Naive thymus-derived CD4-positive, alpha-beta T cell (primary cell): ENCODE results near the gene ZNF827. TPM values are rescaled to one million over a fixed set of nuclear protein-coding genes. Genes with fewer than 3 reads are reported as not detected.

Source experiments
- ATAC-seq: fragments of 150-1000 bp; cut with Tn5 transposase; 2 replicates; pipeline ENCODE4 v1.10.0; 2021; ENCODE audit warnings: mild to moderate bottlenecking, moderate library complexity
- CTCF ChIA-PET: fragments of 350-600 bp; sonication (Branson Sonifier 250); formaldehyde crosslinking; loops from one replicate; lab custom pipeline; 2021; ENCODE audit warnings: antibody characterized with exemption; lab: Charles Lee
- POLR2A ChIA-PET: fragments of 350-600 bp; sonication (Branson Sonifier 250); formaldehyde crosslinking; loops from one replicate; lab custom pipeline; 2021; ENCODE audit warnings: antibody characterized with exemption, inconsistent platforms; lab: Charles Lee
- DNase-seq, 9 donors: peaks; one replicate each; pipeline versions ENCODE4 v3.0.0 to v3.0.0-alpha.2; 2020 to 2022; ENCODE audit warnings: mixed read lengths in 1 of 9
- H3K27ac ChIP-seq: one replicate; pipeline ENCODE4 v1.7.0; 2013; ENCODE audit warnings: mild to moderate bottlenecking, low read depth, low read length, moderate library complexity
- H3K27me3 ChIP-seq, 2 donors: one replicate each; pipeline ENCODE4 v1.7.0; 2013; ENCODE audit warnings: low read length in 2 of 2, mild to moderate bottlenecking in 2 of 2, moderate library complexity in 2 of 2; ENCODE audit not compliant: control insufficient read depth in 2 of 2, insufficient read depth in 2 of 2
- H3K36me3 ChIP-seq, 3 experiments: 1 replicate in 2 of 3; 2 replicates in 1 of 3; pipeline ENCODE4 v1.7.0; 2013; ENCODE audit warnings: low read length in 3 of 3, mild to moderate bottlenecking in 3 of 3, moderate library complexity in 1 of 3; ENCODE audit not compliant: insufficient read depth in 3 of 3, control insufficient read depth in 2 of 3
- H3K4me1 ChIP-seq, 2 donors: one replicate each; pipeline ENCODE4 v1.7.0; 2013; ENCODE audit warnings: low read length in 2 of 2, mild to moderate bottlenecking in 2 of 2, moderate library complexity in 1 of 2; ENCODE audit not compliant: control insufficient read depth in 2 of 2, insufficient read depth in 2 of 2
- H3K4me3 ChIP-seq: 2 replicates; pipeline ENCODE4 v1.7.0; 2013; ENCODE audit warnings: mild to moderate bottlenecking, low read length
- H3K9me3 ChIP-seq, 3 experiments: 1 replicate in 2 of 3; 2 replicates in 1 of 3; pipeline ENCODE4 v1.7.0; 2013; ENCODE audit warnings: low read length in 3 of 3; ENCODE audit not compliant: control insufficient read depth in 2 of 3
- H3K27ac Mint-ChIP-seq, 9 donors: one replicate each; pipeline ENCODE4 v1.8.0; 2020 to 2022; ENCODE audit warnings: mixed read lengths in 9 of 9, mild to moderate bottlenecking in 8 of 9, moderate library complexity in 5 of 9, inconsistent platforms in 2 of 9
- H3K27me3 Mint-ChIP-seq, 5 donors: one replicate each; pipeline ENCODE4 v1.8.0; 2021 to 2022; ENCODE audit warnings: mixed read lengths in 5 of 5, mild to moderate bottlenecking in 1 of 5
- H3K36me3 Mint-ChIP-seq, 5 donors: one replicate each; pipeline ENCODE4 v1.8.0; 2020 to 2022; ENCODE audit warnings: mixed read lengths in 5 of 5, mild to moderate bottlenecking in 3 of 5, inconsistent platforms in 1 of 5
- H3K4me1 Mint-ChIP-seq, 7 donors: one replicate each; pipeline ENCODE4 v1.8.0; 2020 to 2022; ENCODE audit warnings: mixed read lengths in 7 of 7, mild to moderate bottlenecking in 3 of 7, inconsistent platforms in 1 of 7
- H3K4me3 Mint-ChIP-seq, 10 donors: one replicate each; pipeline ENCODE4 v1.8.0; 2020 to 2022; ENCODE audit warnings: mild to moderate bottlenecking in 10 of 10, mixed read lengths in 10 of 10, moderate library complexity in 6 of 10, inconsistent platforms in 2 of 10
- H3K9me3 Mint-ChIP-seq, 11 donors: one replicate each; pipeline ENCODE4 v1.8.0; 2020 to 2022; ENCODE audit warnings: mixed read lengths in 11 of 11, mild to moderate bottlenecking in 4 of 11, inconsistent platforms in 1 of 11, moderate library complexity in 1 of 11
- intact Hi-C, 2 donors: fragments of 100-400 bp; cut with micrococcal nuclease; formaldehyde crosslinking; loops; one replicate each; pipeline ENCODE4 v1.15.1; 2023
- polyA plus RNA-seq, 2 donors: library from polyadenylated mRNA; unstranded; fragments of 300-500 nt; fragmentation: Illumina TruSeq; gene quantifications; one replicate each; pipeline ENCODE4 v1.2.3, GENCODE V29; 2021
- total RNA-seq, 6 experiments: library from RNA in 5 of 6; stranded (reverse) in 5 of 6; gene quantifications; 1 replicate in 5 of 6; 2 replicates in 1 of 6; pipeline ENCODE4 v1.2.3 and lab custom pipeline; 2021 to 2026

ZNF827 gene
- total and polyA plus RNA-seq, 7 experiments from 2014 or later, result 2.3 to 32.2 (median 21.7) TPM

GRCh38 chr4:145819101-145819852, 119.3 kb downstream of the ZNF827 start:
- H3K4me3 ChIP-seq, result no peak overlapping the region
- Mint-ChIP-seq H3K4me3 (no peak overlapping the region), H3K4me1 (peaks cover 0 to 34% (median 0%) of the 10 kb centered on the region in 7 donors), H3K27ac (no peak overlapping the region), H3K9me3 (peaks cover 0 to under 1% (median 0%) of the 10 kb centered on the region in 11 donors), H3K36me3 (peaks cover 19 to 79% (median 52%) of the 10 kb centered on the region in 5 donors), H3K27me3 (no peaks in the 10 kb centered on the region)
- ATAC-seq, result no peak
- DNase-seq, result no peak
- H3K27ac ChIP-seq, result no peak overlapping the region
- CTCF ChIA-PET, result interaction anchor here (0.6 kb wide), 1 partner anchor 54 kb away, joined by 4 read pairs; no protein-coding TSS in a partner anchor
- H3K36me3 ChIP-seq, result peaks cover 0 to 8% (median 0%) of the 10 kb centered on the region in 3 experiments
- H3K9me3 ChIP-seq, result no peaks in the 10 kb centered on the region
- POLR2A ChIA-PET, result no interaction called here
- intact Hi-C loops, result no loop called here
- no peaks in the 10 kb centered on the region for H3K27me3 ChIP-seq
- no peaks in the 10 kb centered on the region for H3K4me1 ChIP-seq

- no peak for DNase-seq
- no peaks in the 10 kb centered on the region for H3K27me3 ChIP-seq
- no peak for ATAC-seq
- Mint-ChIP-seq H3K27me3 (no peaks in the 10 kb centered on the region), H3K9me3 (peaks cover 0 to 2% (median 0%) of the 10 kb centered on the region in 11 donors), H3K4me1 (peaks cover 0 to 25% (median 0%) of the 10 kb centered on the region in 7 donors), H3K36me3 (peaks cover 24 to 85% (median 61%) of the 10 kb centered on the region in 5 donors), H3K27ac (no peak overlapping the region), H3K4me3 (no peak overlapping the region)
- intact Hi-C loops, result no loop called here
- ChIA-PET POLR2A (no interaction called here), CTCF (interaction anchor here (1.3 kb wide), 1 partner anchor 25 kb away, joined by 4 read pairs; no protein-coding TSS in a partner anchor)
- no peak overlapping the region for H3K4me3 ChIP-seq
- peaks cover 0 to 7% (median 0%) of the 10 kb centered on the region in 3 experiments for H3K36me3 ChIP-seq
- H3K9me3 ChIP-seq, result no peaks in the 10 kb centered on the region
- H3K27ac ChIP-seq, result no peak overlapping the region
- H3K4me1 ChIP-seq, result no peaks in the 10 kb centered on the region
Observed at GRCh38 chr4:145818011-145818410, 120.6 kb downstream of the ZNF827 start.

GRCh38 chr4:145816091-145816490, 122.5 kb downstream of the ZNF827 start:
- ATAC-seq (no peak), DNase-seq (no peak)
- CTCF ChIA-PET, result no interaction called here
- Histone ChIP-seq H3K36me3 (peaks cover 0 to 7% (median 0%) of the 10 kb centered on the region in 3 experiments), H3K4me1 (no peaks in the 10 kb centered on the region), H3K27ac (no peak overlapping the region), H3K9me3 (no peaks in the 10 kb centered on the region), H3K27me3 (no peaks in the 10 kb centered on the region), H3K4me3 (no peak overlapping the region)
- Mint-ChIP-seq H3K27me3 (no peaks in the 10 kb centered on the region), H3K36me3 (peaks cover 24 to 90% (median 67%) of the 10 kb centered on the region in 5 donors), H3K27ac (no peak overlapping the region), H3K9me3 (peaks cover 0 to 11% (median 0%) of the 10 kb centered on the region in 11 donors), H3K4me3 (no peak overlapping the region), H3K4me1 (peaks cover 0 to 22% (median 0%) of the 10 kb centered on the region in 7 donors)
- POLR2A ChIA-PET, result no interaction called here
- intact Hi-C loops, result no loop called here

GRCh38 chr4:145815626-145816025, 123.0 kb downstream of the ZNF827 start:
- H3K27me3 Mint-ChIP-seq, result no peaks in the 10 kb centered on the region
- H3K4me3 Mint-ChIP-seq, result no peak overlapping the region
- Histone ChIP-seq H3K4me3 (no peak overlapping the region), H3K36me3 (peaks cover 0 to 7% (median 0%) of the 10 kb centered on the region in 3 experiments), H3K4me1 (no peaks in the 10 kb centered on the region), H3K9me3 (no peaks in the 10 kb centered on the region), H3K27me3 (no peaks in the 10 kb centered on the region), H3K27ac (no peak overlapping the region)
- peaks cover 24 to 89% (median 69%) of the 10 kb centered on the region in 5 donors for H3K36me3 Mint-ChIP-seq
- H3K9me3 Mint-ChIP-seq, result peaks cover 0 to 12% (median under 1%) of the 10 kb centered on the region in 11 donors
- CTCF ChIA-PET, result no interaction called here
- no peak overlapping the region for H3K27ac Mint-ChIP-seq
- ATAC-seq (no peak), DNase-seq (no peak)
- intact Hi-C loops, result no loop called here
- H3K4me1 Mint-ChIP-seq, result peaks cover 0 to 21% (median 0%) of the 10 kb centered on the region in 7 donors
- POLR2A ChIA-PET, result no interaction called here

- peaks cover 24 to 89% (median 74%) of the 10 kb centered on the region in 5 donors for H3K36me3 Mint-ChIP-seq
Observed at GRCh38 chr4:145815027-145815612, 123.5 kb downstream of the ZNF827 start.

GRCh38 chr4:145814246-145814645, 124.4 kb downstream of the ZNF827 start:
- Histone ChIP-seq H3K27ac (no peak overlapping the region), H3K27me3 (no peaks in the 10 kb centered on the region), H3K9me3 (peaks cover 0 to 5% (median 0%) of the 10 kb centered on the region in 3 experiments), H3K36me3 (peaks cover 0 to 7% (median 0%) of the 10 kb centered on the region in 3 experiments), H3K4me3 (no peak overlapping the region), H3K4me1 (no peaks in the 10 kb centered on the region)
- intact Hi-C loops, result no loop called here
- H3K4me1 Mint-ChIP-seq, result peaks cover 0 to 26% (median 0%) of the 10 kb centered on the region in 7 donors
- CTCF ChIA-PET, result no interaction called here
- no peaks in the 10 kb centered on the region for H3K27me3 Mint-ChIP-seq
- DNase-seq (no peak), ATAC-seq (no peak)
- H3K9me3 Mint-ChIP-seq, result peaks cover 0 to 25% (median 6%) of the 10 kb centered on the region in 11 donors
- H3K27ac Mint-ChIP-seq, result no peak overlapping the region
- peaks cover 24 to 89% (median 75%) of the 10 kb centered on the region in 5 donors for H3K36me3 Mint-ChIP-seq
- H3K4me3 Mint-ChIP-seq, result no peak overlapping the region
- POLR2A ChIA-PET, result no interaction called here

More at GRCh38 chr4:145815027-145815612, 123.5 kb downstream of the ZNF827 start:
- Mint-ChIP-seq H3K9me3 (peaks cover 0 to 17% (median 4%) of the 10 kb centered on the region in 11 donors), H3K4me3 (no peak overlapping the region), H3K27ac (peak overlapping the region in 1 of 9 donors; percentile 30), H3K27me3 (no peaks in the 10 kb centered on the region), H3K4me1 (peaks cover 0 to 20% (median 0%) of the 10 kb centered on the region in 7 donors)
- ChIA-PET CTCF (no interaction called here), POLR2A (no interaction called here)
- DNase-seq (peak in 1 of 9 donors; percentile 57), ATAC-seq (no peak)
- no peaks in the 10 kb centered on the region for H3K4me1 ChIP-seq
- H3K9me3 ChIP-seq, result peaks cover 0 to 3% (median 0%) of the 10 kb centered on the region in 3 experiments
- intact Hi-C loops, result no loop called here
- H3K4me3 ChIP-seq, result no peak overlapping the region
- no peaks in the 10 kb centered on the region for H3K27me3 ChIP-seq
- peaks cover 0 to 7% (median 0%) of the 10 kb centered on the region in 3 experiments for H3K36me3 ChIP-seq
- H3K27ac ChIP-seq, result no peak overlapping the region
